WERI-Rb-1 (cell line): ENCODE results near the gene ZNF579.

ENCODE experiments used
- DNase-seq: peaks from one replicate; pipeline ENCODE4 v3.0.0-alpha.2; 2020
- H3K27ac ChIP-seq: fragments of 250-450 bp; sonication (Bioruptor Pico); 2 replicates; pipeline ENCODE4 v1.5.1; 2020; ENCODE audit warnings: mild to moderate bottlenecking, moderate library complexity
- H3K27me3 ChIP-seq: fragments of 250-450 bp; sonication (Bioruptor Pico); 2 replicates; pipeline ENCODE4 v1.5.1; 2021; ENCODE audit warnings: mild to moderate bottlenecking, low read depth, moderate library complexity; ENCODE audit not compliant: insufficient read depth, severe bottlenecking
- H3K36me3 ChIP-seq: fragments of 250-450 bp; sonication (Bioruptor Pico); 2 replicates; pipeline ENCODE4 v1.5.1; 2020; ENCODE audit warnings: mild to moderate bottlenecking, moderate library complexity
- H3K4me3 ChIP-seq: 2 replicates; pipeline ENCODE4 v1.5.1; 2011; ENCODE audit warnings: low read depth, mild to moderate bottlenecking, control low read depth, low read length
- H3K9me3 ChIP-seq: fragments of 250-450 bp; sonication (Bioruptor Pico); 2 replicates; pipeline ENCODE4 v1.5.1; 2021; ENCODE audit warnings: mild to moderate bottlenecking, moderate library complexity; ENCODE audit not compliant: severe bottlenecking
- TF ChIP-seq, protein P1 (sequence below): IDR thresholded peaks from 2 replicates; pipeline ENCODE4 v1.5.1; 2011; ENCODE audit warnings: low read depth, mild to moderate bottlenecking, control low read depth, inconsistent platforms, low read length

ZNF579 gene

GRCh38 chr19:55590617-55591016 is 10.0 kb upstream of the ZNF579 start:
- H3K27ac ChIP-seq: no peak overlapping the region
- H3K27me3 ChIP-seq: no peaks in the 10 kb centered on the region
- DNase-seq: no peak
- no peak overlapping the region for H3K4me3 ChIP-seq
- H3K36me3 ChIP-seq: peaks cover 26% of the 10 kb centered on the region
- no peaks in the 10 kb centered on the region for H3K9me3 ChIP-seq
- TF ChIP-seq, protein P1, sequence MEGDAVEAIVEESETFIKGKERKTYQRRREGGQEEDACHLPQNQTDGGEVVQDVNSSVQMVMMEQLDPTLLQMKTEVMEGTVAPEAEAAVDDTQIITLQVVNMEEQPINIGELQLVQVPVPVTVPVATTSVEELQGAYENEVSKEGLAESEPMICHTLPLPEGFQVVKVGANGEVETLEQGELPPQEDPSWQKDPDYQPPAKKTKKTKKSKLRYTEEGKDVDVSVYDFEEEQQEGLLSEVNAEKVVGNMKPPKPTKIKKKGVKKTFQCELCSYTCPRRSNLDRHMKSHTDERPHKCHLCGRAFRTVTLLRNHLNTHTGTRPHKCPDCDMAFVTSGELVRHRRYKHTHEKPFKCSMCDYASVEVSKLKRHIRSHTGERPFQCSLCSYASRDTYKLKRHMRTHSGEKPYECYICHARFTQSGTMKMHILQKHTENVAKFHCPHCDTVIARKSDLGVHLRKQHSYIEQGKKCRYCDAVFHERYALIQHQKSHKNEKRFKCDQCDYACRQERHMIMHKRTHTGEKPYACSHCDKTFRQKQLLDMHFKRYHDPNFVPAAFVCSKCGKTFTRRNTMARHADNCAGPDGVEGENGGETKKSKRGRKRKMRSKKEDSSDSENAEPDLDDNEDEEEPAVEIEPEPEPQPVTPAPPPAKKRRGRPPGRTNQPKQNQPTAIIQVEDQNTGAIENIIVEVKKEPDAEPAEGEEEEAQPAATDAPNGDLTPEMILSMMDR: no peak

DNA sequence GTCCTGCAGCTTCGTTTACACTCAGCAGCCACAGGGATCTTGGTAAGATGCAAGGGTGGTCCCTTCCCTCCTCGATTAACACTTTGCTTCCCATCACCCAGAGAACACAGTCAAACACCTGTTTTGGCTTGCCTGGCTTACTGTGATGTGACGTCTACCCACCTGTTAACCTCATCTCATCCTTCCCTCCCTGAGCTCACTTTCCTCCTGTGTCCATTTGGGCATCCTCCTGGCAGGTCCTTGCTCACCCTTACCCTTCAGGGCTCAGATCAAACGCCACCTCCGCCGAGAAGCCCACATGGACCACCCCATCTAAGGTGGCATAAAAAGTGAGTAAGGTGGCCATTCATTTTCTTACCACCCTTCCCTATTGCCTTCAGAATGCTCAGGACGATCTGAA is 9.5 kb upstream of the ZNF579 start:
- no peak overlapping the region for H3K27ac ChIP-seq
- H3K36me3 ChIP-seq: peaks cover 20% of the 10 kb centered on the region
- DNase-seq: no peak
- no peaks in the 10 kb centered on the region for H3K27me3 ChIP-seq
- H3K4me3 ChIP-seq: no peak overlapping the region
- H3K9me3 ChIP-seq: no peaks in the 10 kb centered on the region
- TF ChIP-seq, protein P1: no peak

GRCh38 chr19:55588738-55589137 is 8.1 kb upstream of the ZNF579 start:
- Histone ChIP-seq H3K9me3 (no peaks in the 10 kb centered on the region), H3K36me3 (peaks cover 14% of the 10 kb centered on the region), H3K4me3 (no peak overlapping the region), H3K27me3 (no peaks in the 10 kb centered on the region), H3K27ac (no peak overlapping the region)
- DNase-seq: no peak
- TF ChIP-seq, protein P1: no peak

- Histone ChIP-seq H3K9me3 (no peaks in the 10 kb centered on the region), H3K4me3 (peak overlapping the region; percentile 63), H3K27ac (peak overlapping the region; percentile 85)
Observed at GRCh38 chr19:55586976-55587668, 6.5 kb upstream of the ZNF579 start.

DNA sequence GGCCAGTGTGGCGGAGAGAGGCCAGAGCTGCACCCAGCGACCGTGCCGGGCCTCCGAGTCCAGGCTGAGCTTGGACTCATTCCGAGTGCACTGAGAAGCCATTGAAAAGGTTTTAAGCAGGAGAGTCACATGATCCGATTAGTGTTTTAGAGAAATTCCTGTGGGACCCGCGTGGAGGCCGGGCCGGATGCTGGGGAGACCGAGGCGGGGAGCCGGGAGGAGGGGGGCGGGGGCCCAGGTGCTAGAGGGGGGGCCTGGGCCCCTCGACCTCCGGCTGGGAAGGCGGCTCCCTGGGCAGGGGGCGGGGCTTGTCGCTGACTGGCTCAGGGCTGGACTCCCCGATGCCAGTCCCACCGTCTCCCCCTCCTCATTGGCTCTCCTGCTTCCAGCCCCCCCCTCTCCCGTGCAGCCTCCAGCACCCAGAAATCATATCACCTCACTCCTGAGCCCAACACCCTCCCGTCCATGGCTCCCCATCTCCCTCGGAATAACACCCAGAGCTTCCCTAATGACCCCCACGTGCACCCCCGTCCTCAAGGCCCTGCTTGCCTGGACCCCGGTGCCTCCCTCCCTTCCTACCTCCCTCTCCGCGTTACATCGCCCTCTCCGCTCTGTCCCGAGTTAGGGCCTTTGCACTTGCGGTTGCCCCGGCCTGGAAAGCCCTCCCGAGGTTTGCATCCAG is 5.2 kb upstream of the ZNF579 start:
- H3K9me3 ChIP-seq: no peaks in the 10 kb centered on the region
- H3K36me3 ChIP-seq: no peaks in the 10 kb centered on the region; the same call in 1 of the 2 replicates
- peak; percentile 97 for DNase-seq
- peak overlapping the region; percentile 85 for H3K27ac ChIP-seq
- no peaks in the 10 kb centered on the region for H3K27me3 ChIP-seq
- peak overlapping the region; percentile 63 for H3K4me3 ChIP-seq
- TF ChIP-seq, protein P1: no peak

More at GRCh38 chr19:55586976-55587668, 6.5 kb upstream of the ZNF579 start:
- peak; percentile 96 for DNase-seq
- Histone ChIP-seq H3K27me3 (no peaks in the 10 kb centered on the region), H3K36me3 (peaks cover 3% of the 10 kb centered on the region)
- TF ChIP-seq, protein P1: no peak
